ENCODE results near the gene UBE2G2. TPM values are rescaled to one million over a fixed set of nuclear protein-coding genes. Genes with fewer than 3 reads are reported as not detected.

UBE2G2 gene
- total and polyA plus RNA-seq, 4 donors, result 27.4 to 83.5 (median 40.9) TPM

- no peak for DNase-seq (ENCODE audit: low spot score)
- no peak overlapping the region for H3K4me3 ChIP-seq (ENCODE audit: low read depth in 1 of 3, low read length in 3 of 3)
- H3K9ac ChIP-seq (ENCODE audit: low read depth in 1 of 2, low read length in 2 of 2), result no peak overlapping the region
- no peak overlapping the region for H3K27ac ChIP-seq (ENCODE audit: low read depth in 1 of 2, low read length in 2 of 2)
- TF ChIP-seq JUND (IDR thresholded peaks at IDR 0.05) (no peak), RXRA (IDR thresholded peaks at IDR 0.05) (no peak), EGR1 (IDR thresholded peaks at IDR 0.05; ENCODE audit: low read depth in 2 of 2) (no peak), TAF1 (conservative IDR thresholded peaks at IDR 0.05) (no peak), CTCF (IDR thresholded peaks at IDR 0.05; ENCODE audit: low read depth, low read length, missing input control) (no peak), SP1 (IDR thresholded peaks at IDR 0.05) (no peak), HNF4A (conservative IDR thresholded peaks at IDR 0.05) (no peak), RAD21 (IDR thresholded peaks at IDR 0.05) (no peak), FOXA1 (IDR thresholded peaks at IDR 0.05) (no peak), HNF4G (IDR thresholded peaks at IDR 0.05) (no peak), ATF3 (IDR thresholded peaks at IDR 0.05) (no peak), FOXA2 (IDR thresholded peaks at IDR 0.05) (no peak), MAX (IDR thresholded peaks at IDR 0.05) (no peak), GABPA (IDR thresholded peaks at IDR 0.05 in 1 of 2, conservative IDR thresholded peaks at IDR 0.05 in 1 of 2) (no peak)
- H3K9me3 ChIP-seq (ENCODE audit: control insufficient read depth in 4 of 4, low read length in 3 of 4), result no peaks in the 10 kb centered on the region
- no peaks in the 10 kb centered on the region for H3K27me3 ChIP-seq (ENCODE audit: control insufficient read depth in 4 of 4, insufficient read depth in 4 of 4, low read length in 3 of 4)
- no peaks in the 10 kb centered on the region for H3K36me3 ChIP-seq (ENCODE audit: control insufficient read depth in 4 of 4, insufficient read depth in 3 of 4, low read depth in 1 of 4, low read length in 3 of 4)
- H3K4me1 ChIP-seq (ENCODE audit: control insufficient read depth in 4 of 4, insufficient read depth in 4 of 4, low read length in 3 of 4), result peaks cover 4 to 11% (median 7%) of the 10 kb centered on the region in 4 donors
- 78% methylated on average over 26 of the region's 26 CpGs for WGBS
Measured at GRCh38 chr21:44758781-44759627, 42.6 kb downstream of the UBE2G2 start.

GRCh38 chr21:44758141-44758561 is 43.5 kb downstream of the UBE2G2 start:
- Histone ChIP-seq H3K27ac (ENCODE audit: low read depth in 1 of 2, low read length in 2 of 2) (no peak overlapping the region), H3K27me3 (ENCODE audit: control insufficient read depth in 4 of 4, insufficient read depth in 4 of 4, low read length in 3 of 4) (no peaks in the 10 kb centered on the region), H3K4me3 (ENCODE audit: low read depth in 1 of 3, low read length in 3 of 3) (no peak overlapping the region), H3K36me3 (ENCODE audit: control insufficient read depth in 4 of 4, insufficient read depth in 3 of 4, low read depth in 1 of 4, low read length in 3 of 4) (no peaks in the 10 kb centered on the region), H3K9ac (ENCODE audit: low read depth in 1 of 2, low read length in 2 of 2) (no peak overlapping the region), H3K4me1 (ENCODE audit: control insufficient read depth in 4 of 4, insufficient read depth in 4 of 4, low read length in 3 of 4) (peaks cover 4 to 11% (median 7%) of the 10 kb centered on the region in 4 donors), H3K9me3 (ENCODE audit: control insufficient read depth in 4 of 4, low read length in 3 of 4) (no peaks in the 10 kb centered on the region)
- 96% methylated on average over 8 of the region's 8 CpGs for WGBS
- DNase-seq (ENCODE audit: low spot score), result no peak
- TF ChIP-seq MAX (IDR thresholded peaks at IDR 0.05) (no peak), FOXA2 (IDR thresholded peaks at IDR 0.05) (no peak), CTCF (IDR thresholded peaks at IDR 0.05; ENCODE audit: low read depth, low read length, missing input control) (no peak), NR2F2 (IDR thresholded peaks at IDR 0.05) (no peak), JUND (IDR thresholded peaks at IDR 0.05) (no peak), FOXA1 (IDR thresholded peaks at IDR 0.05) (no peak), SP1 (IDR thresholded peaks at IDR 0.05) (no peak), ATF3 (IDR thresholded peaks at IDR 0.05) (no peak), GABPA (IDR thresholded peaks at IDR 0.05 in 1 of 2, conservative IDR thresholded peaks at IDR 0.05 in 1 of 2) (no peak), TAF1 (conservative IDR thresholded peaks at IDR 0.05) (no peak), HNF4G (IDR thresholded peaks at IDR 0.05) (no peak), EGR1 (IDR thresholded peaks at IDR 0.05; ENCODE audit: low read depth in 2 of 2) (no peak)
